ENCODE measurements around the gene FURIN. TPM values are rescaled to one million over a fixed set of nuclear protein-coding genes. Genes with fewer than 3 reads are reported as not detected.
A peak's percentile ranks its signal among the peaks of the same experiment; 100 is the strongest.
"Not testable (repeated sequence)": the region's sequence is repeated elsewhere in the genome, so short reads cannot be mapped to it uniquely, and the experiment has no call there.

Gene FURIN
- total and polyA plus RNA-seq, 4 experiments from 2014 or later, result 1.6 to 40.3 (median 24.4) TPM

GRCh38 chr15:90906181-90906849 is 37.9 kb downstream of the FURIN start:
- peaks cover 33 to 52% of the 10 kb centered on the region in 2 donors for H3K36me3 Mint-ChIP-seq

GRCh38 chr15:90907051-90907660 is 38.8 kb downstream of the FURIN start:
- Histone ChIP-seq H3K27ac (ENCODE audit: low read depth, low read length) (no peak overlapping the region), H3K27me3 (ENCODE audit: insufficient read depth, low read length) (no peaks in the 10 kb centered on the region), H3K4me1 (ENCODE audit: insufficient read depth, low read length) (peaks cover 9% of the 10 kb centered on the region), H3K4me3 (ENCODE audit: low read length in 2 of 2) (no peak overlapping the region), H3K9me3 (ENCODE audit: control insufficient read depth in 1 of 2, low read length in 2 of 2) (no peaks in the 10 kb centered on the region), H3K36me3 (ENCODE audit: insufficient read depth, low read length) (peaks cover 65% of the 10 kb centered on the region)
- Mint-ChIP-seq H3K4me1 (peaks cover 3 to 26% (median 14%) of the 10 kb centered on the region in 4 donors), H3K9me3 (no peaks in the 10 kb centered on the region), H3K27ac (no peak overlapping the region), H3K36me3 (peaks cover 33 to 58% of the 10 kb centered on the region in 2 donors), H3K4me3 (no peak overlapping the region), H3K27me3 (no peaks in the 10 kb centered on the region)
- no peak for DNase-seq
- CTCF ChIA-PET (ENCODE audit: partially characterized antibody), result interaction anchor here (6.6 to 12.9 kb wide), 2 partner anchors 21 to 25 kb away, joined by 39 to 344 read pairs; partner anchors contain the start of genes FES, HDDC3 and UNC45A
- POLR2A ChIA-PET (ENCODE audit: partially characterized antibody), result interaction anchor here (8.4 kb wide), 1 partner anchor 25 kb away, joined by 315 read pairs; the partner anchor contains the start of genes HDDC3 and UNC45A
- intact Hi-C loops (cut with micrococcal nuclease), result no loop called here

More at GRCh38 chr15:90906181-90906849, 37.9 kb downstream of the FURIN start:
- H3K27me3 ChIP-seq (ENCODE audit: insufficient read depth, low read length), result no peaks in the 10 kb centered on the region
- no peaks in the 10 kb centered on the region for H3K27me3 Mint-ChIP-seq
- H3K4me3 Mint-ChIP-seq, result no peak overlapping the region
- intact Hi-C loops (cut with micrococcal nuclease), result no loop called here
- no peak overlapping the region for H3K4me3 ChIP-seq (ENCODE audit: low read length in 2 of 2)
- CTCF ChIA-PET (ENCODE audit: partially characterized antibody), result interaction anchor here (6.6 to 12.9 kb wide), 2 partner anchors 21 to 25 kb away, joined by 39 to 344 read pairs; partner anchors contain the start of genes FES, HDDC3 and UNC45A
- peaks cover 56% of the 10 kb centered on the region for H3K36me3 ChIP-seq (ENCODE audit: insufficient read depth, low read length)
- no peaks in the 10 kb centered on the region for H3K9me3 Mint-ChIP-seq
- peaks cover 9 to 35% (median 22%) of the 10 kb centered on the region in 4 donors for H3K4me1 Mint-ChIP-seq
- POLR2A ChIA-PET (ENCODE audit: partially characterized antibody), result interaction anchor here (8.4 kb wide), 1 partner anchor 25 kb away, joined by 315 read pairs; the partner anchor contains the start of genes HDDC3 and UNC45A
- peaks cover 16% of the 10 kb centered on the region for H3K4me1 ChIP-seq (ENCODE audit: insufficient read depth, low read length)
- no peaks in the 10 kb centered on the region for H3K9me3 ChIP-seq (ENCODE audit: control insufficient read depth in 1 of 2, low read length in 2 of 2)
- H3K27ac ChIP-seq (ENCODE audit: low read depth, low read length), result no peak overlapping the region
- peak overlapping the region in 2 of 7 donors; percentile 10 to 63 for H3K27ac Mint-ChIP-seq
- DNase-seq, result no peak

GRCh38 chr15:90907838-90908507 is 39.6 kb downstream of the FURIN start:
- intact Hi-C loops (cut with micrococcal nuclease), result no loop called here
- Mint-ChIP-seq H3K4me1 (peaks cover 3 to 24% (median 14%) of the 10 kb centered on the region in 4 donors), H3K9me3 (no peaks in the 10 kb centered on the region), H3K27ac (no peak overlapping the region), H3K4me3 (no peak overlapping the region), H3K27me3 (no peaks in the 10 kb centered on the region), H3K36me3 (peaks cover 38 to 64% of the 10 kb centered on the region in 2 donors)
- Histone ChIP-seq H3K27ac (ENCODE audit: low read depth, low read length) (no peak overlapping the region), H3K4me1 (ENCODE audit: insufficient read depth, low read length) (peaks cover 8% of the 10 kb centered on the region), H3K27me3 (ENCODE audit: insufficient read depth, low read length) (no peaks in the 10 kb centered on the region), H3K4me3 (ENCODE audit: low read length in 2 of 2) (no peak overlapping the region), H3K36me3 (ENCODE audit: insufficient read depth, low read length) (peaks cover 73% of the 10 kb centered on the region), H3K9me3 (ENCODE audit: control insufficient read depth in 1 of 2, low read length in 2 of 2) (no peaks in the 10 kb centered on the region)
- ChIA-PET CTCF (ENCODE audit: partially characterized antibody) (interaction anchor here (12.9 kb wide), 1 partner anchor 24 kb away, joined by 344 read pairs; the partner anchor contains the start of genes HDDC3 and UNC45A), POLR2A (ENCODE audit: partially characterized antibody) (interaction anchor here (8.4 kb wide), 1 partner anchor 24 kb away, joined by 315 read pairs; the partner anchor contains the start of genes HDDC3 and UNC45A)
- no peak for DNase-seq

GRCh38 chr15:90909449-90909848 is 41.1 kb downstream of the FURIN start:
- H3K27ac Mint-ChIP-seq; H3K27ac ChIP-seq (ENCODE audit: low read depth, low read length); H3K4me3 Mint-ChIP-seq; H3K27me3 Mint-ChIP-seq; H3K9me3 ChIP-seq (ENCODE audit: control insufficient read depth in 1 of 2, low read length in 2 of 2); H3K4me1 ChIP-seq (ENCODE audit: insufficient read depth, low read length); POLR2A ChIA-PET (ENCODE audit: partially characterized antibody); H3K9me3 Mint-ChIP-seq; H3K4me3 ChIP-seq (ENCODE audit: low read length in 2 of 2); DNase-seq; H3K27me3 ChIP-seq (ENCODE audit: insufficient read depth, low read length); intact Hi-C loops (cut with micrococcal nuclease): not testable (repeated sequence)
- H3K36me3 ChIP-seq (ENCODE audit: insufficient read depth, low read length), result peaks cover 87% of the 10 kb centered on the region
- peaks cover 49 to 75% of the 10 kb centered on the region in 2 donors for H3K36me3 Mint-ChIP-seq
- CTCF ChIA-PET (ENCODE audit: partially characterized antibody), result interaction anchor here (12.9 kb wide), 1 partner anchor 22 kb away, joined by 344 read pairs; the partner anchor contains the start of genes HDDC3 and UNC45A
- peaks cover 2 to 14% (median 8%) of the 10 kb centered on the region in 4 donors for H3K4me1 Mint-ChIP-seq

- peaks cover 52 to 78% of the 10 kb centered on the region in 2 donors for H3K36me3 Mint-ChIP-seq
- H3K27me3 Mint-ChIP-seq, result no peaks in the 10 kb centered on the region
- Histone ChIP-seq H3K27me3 (ENCODE audit: insufficient read depth, low read length) (no peaks in the 10 kb centered on the region), H3K4me1 (ENCODE audit: insufficient read depth, low read length) (no peaks in the 10 kb centered on the region), H3K9me3 (ENCODE audit: control insufficient read depth in 1 of 2, low read length in 2 of 2) (no peaks in the 10 kb centered on the region), H3K27ac (ENCODE audit: low read depth, low read length) (no peak overlapping the region), H3K4me3 (ENCODE audit: low read length in 2 of 2) (no peak overlapping the region), H3K36me3 (ENCODE audit: insufficient read depth, low read length) (peaks cover 88% of the 10 kb centered on the region)
- ChIA-PET CTCF (ENCODE audit: partially characterized antibody) (interaction anchor here (12.9 kb wide), 1 partner anchor 22 kb away, joined by 344 read pairs; the partner anchor contains the start of genes HDDC3 and UNC45A), POLR2A (ENCODE audit: partially characterized antibody) (interaction anchor here (1.3 kb wide), 1 partner anchor 22 kb away, joined by 5 read pairs; the partner anchor contains the start of gene HDDC3)
- H3K27ac Mint-ChIP-seq, result no peak overlapping the region
- H3K4me3 Mint-ChIP-seq, result no peak overlapping the region
- H3K9me3 Mint-ChIP-seq, result no peaks in the 10 kb centered on the region
- peaks cover 2 to 12% (median 5%) of the 10 kb centered on the region in 4 donors for H3K4me1 Mint-ChIP-seq
- no peak for DNase-seq
- intact Hi-C loops (cut with micrococcal nuclease), result no loop called here
These were observed 41.6 kb downstream of the FURIN start for GRCh38 chr15:90909976-90910375.

- no peak overlapping the region for H3K27ac ChIP-seq (ENCODE audit: low read depth, low read length)
- no peaks in the 10 kb centered on the region for H3K9me3 Mint-ChIP-seq
- peaks cover 88% of the 10 kb centered on the region for H3K36me3 ChIP-seq (ENCODE audit: insufficient read depth, low read length)
- no peaks in the 10 kb centered on the region for H3K9me3 ChIP-seq (ENCODE audit: control insufficient read depth in 1 of 2, low read length in 2 of 2)
- intact Hi-C loops (cut with micrococcal nuclease), result no loop called here
- peak overlapping the region in 1 of 7 donors; percentile 73 for H3K27ac Mint-ChIP-seq
- no peak overlapping the region for H3K4me3 ChIP-seq (ENCODE audit: low read length in 2 of 2)
- ChIA-PET POLR2A (ENCODE audit: partially characterized antibody) (interaction anchor here (1.3 kb wide), 1 partner anchor 21 kb away, joined by 5 read pairs; the partner anchor contains the start of gene HDDC3), CTCF (ENCODE audit: partially characterized antibody) (interaction anchor here (1.2 to 12.9 kb wide), 2 partner anchors 21 kb away, joined by 4 to 344 read pairs; partner anchors contain the start of genes HDDC3 and UNC45A)
- H3K27me3 ChIP-seq (ENCODE audit: insufficient read depth, low read length), result no peaks in the 10 kb centered on the region
- H3K4me1 Mint-ChIP-seq, result peaks cover under 1 to 5% (median 2%) of the 10 kb centered on the region in 4 donors
- no peak overlapping the region for H3K4me3 Mint-ChIP-seq
- no peaks in the 10 kb centered on the region for H3K4me1 ChIP-seq (ENCODE audit: insufficient read depth, low read length)
- no peaks in the 10 kb centered on the region for H3K27me3 Mint-ChIP-seq
- H3K36me3 Mint-ChIP-seq, result peaks cover 51 to 78% of the 10 kb centered on the region in 2 donors
- DNase-seq, result no peak
These were observed 42.3 kb downstream of the FURIN start for GRCh38 chr15:90910441-90911301.

All from CD4-positive, alpha-beta memory T cell (primary cell).